ENCODE measurements around the gene NUDT1. TPM values are rescaled to one million over a fixed set of nuclear protein-coding genes. Genes with fewer than 3 reads are reported as not detected.

NUDT1 gene
- total RNA-seq, 1 donor from 2014 or later = 12.3 TPM

DNA sequence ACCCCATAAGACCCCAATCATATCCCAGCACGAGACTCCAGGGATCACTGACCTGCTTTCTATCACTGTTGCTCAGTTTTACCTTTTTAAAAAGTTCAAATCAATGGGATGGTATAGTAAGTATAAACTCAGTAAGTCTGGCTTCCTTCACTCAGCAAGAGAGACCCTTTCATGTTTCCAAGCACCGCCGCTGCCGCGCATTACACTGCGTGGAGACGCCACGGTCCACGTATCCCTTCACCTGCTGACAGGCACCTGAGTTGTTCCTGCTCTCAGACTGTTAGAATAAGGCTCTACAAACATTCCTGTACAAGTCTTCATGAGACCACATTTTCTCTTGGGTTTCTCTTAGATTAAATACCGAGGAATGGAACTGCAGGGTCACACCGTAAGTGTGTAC lies 37.6 kb upstream of the NUDT1 start:
- DNase-seq (ENCODE audit: extremely low read depth, low read depth, low spot score) = no peak

DNA sequence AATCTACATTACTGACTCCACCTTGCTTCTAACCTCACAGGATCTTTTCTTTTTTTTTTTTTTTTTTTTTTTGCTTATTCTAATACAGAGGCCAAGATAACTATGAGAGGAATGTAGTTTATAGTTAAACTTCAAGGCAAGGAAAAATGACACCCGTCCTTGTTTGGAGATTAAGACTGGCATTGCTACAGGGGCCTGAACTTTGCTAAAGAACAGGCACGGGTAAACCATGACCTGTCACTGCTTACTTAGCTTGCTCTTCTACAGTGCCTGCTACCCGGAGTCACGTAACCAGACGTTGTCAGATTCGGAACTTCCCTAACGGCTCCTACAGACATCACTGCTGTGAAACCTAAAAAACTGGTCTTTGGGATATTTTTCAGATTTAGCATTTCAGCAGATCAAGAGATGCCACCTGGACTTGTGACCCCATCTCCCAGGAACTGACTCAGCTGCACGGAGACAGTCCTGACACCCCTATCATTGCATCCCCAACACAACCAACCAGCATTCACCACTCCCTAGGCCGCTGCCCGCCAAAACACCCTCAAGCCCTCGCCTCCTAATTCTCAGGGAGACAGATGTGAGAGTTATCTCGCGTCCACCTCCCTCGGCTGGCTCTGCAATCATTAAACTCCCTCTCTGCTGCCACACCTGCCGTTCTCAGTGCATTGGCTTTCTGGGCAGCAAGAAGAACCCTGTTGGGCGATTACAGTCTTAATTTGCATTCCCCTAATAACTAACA lies 36.8 kb upstream of the NUDT1 start:
- DNase-seq (ENCODE audit: extremely low read depth, low read depth, low spot score) = no peak

DNA sequence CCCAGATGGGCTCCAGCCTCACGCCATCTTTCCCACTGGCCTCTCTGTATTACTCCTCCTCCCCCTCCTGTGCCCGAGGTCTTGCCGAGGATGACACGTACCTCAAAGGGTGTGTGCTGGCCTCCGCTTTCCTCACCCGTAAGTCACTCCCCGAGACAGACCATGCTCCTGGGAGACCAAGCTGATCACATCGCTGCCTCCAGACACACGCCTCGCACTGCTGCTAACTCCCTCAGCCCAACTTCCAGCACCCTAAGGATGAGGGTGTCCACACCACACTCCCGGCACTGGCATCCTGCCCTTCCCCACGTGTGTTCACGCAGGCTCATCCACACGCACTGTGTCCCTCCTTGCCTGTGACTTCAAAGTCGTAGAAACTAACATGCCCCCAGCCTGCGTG lies 33.3 kb upstream of the NUDT1 start:
- no peak for DNase-seq (ENCODE audit: extremely low read depth, low read depth, low spot score)

DNA sequence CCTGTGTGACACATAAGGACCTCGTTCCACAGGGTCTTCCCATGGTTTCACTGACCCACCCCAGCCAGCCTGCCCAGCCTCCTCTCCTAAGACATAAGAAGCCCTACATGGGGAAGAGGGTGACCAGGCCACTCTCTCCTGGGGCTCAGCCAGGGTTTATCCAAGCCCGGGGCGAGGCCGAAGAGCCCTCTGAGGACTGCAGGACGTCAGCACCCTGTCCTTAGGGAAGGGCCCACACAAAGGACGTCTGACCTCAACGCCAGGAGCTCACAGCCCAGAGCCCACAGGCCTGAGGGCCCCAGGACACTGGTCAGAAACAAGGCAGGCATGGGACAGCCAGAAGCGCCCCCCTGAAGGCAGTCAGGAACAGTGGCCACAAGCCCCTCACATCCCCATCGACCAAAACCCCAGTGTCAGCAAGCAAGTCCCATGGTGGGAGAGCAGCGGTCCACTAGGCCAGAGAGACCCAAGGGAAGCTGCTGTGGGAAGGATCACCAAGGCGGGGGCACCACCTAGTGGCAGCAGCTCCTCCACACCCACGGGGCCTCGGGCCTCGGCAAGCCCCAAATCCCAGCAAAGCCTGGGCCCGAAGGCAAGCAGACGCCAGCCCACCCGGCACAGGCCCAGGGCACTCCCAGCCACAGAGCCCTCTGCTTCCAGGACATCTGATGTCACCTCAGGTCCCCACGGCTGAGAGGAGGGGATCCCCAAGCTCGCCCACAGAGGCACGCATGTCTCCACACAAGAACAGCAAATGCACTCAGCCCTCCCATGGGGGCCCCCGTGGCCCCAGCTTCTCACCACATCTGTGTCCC lies 32.7 kb upstream of the NUDT1 start:
- no peak for DNase-seq (ENCODE audit: extremely low read depth, low read depth, low spot score)

DNA sequence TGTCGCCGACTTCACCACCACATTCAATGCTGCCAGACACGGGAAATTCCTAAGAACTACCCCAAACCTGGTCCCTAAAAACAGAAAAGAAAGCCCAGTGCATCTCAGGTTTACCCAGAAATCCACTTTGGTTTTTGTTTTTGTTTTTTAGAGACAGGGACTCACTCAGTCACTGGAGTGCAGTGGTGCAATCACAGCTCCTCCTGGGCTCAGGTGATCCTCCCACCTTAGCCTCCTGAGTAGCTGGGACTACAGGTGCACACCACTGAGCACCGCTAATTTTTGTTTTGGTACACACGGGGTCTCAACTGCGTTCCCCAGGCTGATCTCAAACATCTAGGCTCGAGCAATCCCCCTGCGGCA lies 32.1 kb upstream of the NUDT1 start:
- no peak for DNase-seq (ENCODE audit: extremely low read depth, low read depth, low spot score)

DNA sequence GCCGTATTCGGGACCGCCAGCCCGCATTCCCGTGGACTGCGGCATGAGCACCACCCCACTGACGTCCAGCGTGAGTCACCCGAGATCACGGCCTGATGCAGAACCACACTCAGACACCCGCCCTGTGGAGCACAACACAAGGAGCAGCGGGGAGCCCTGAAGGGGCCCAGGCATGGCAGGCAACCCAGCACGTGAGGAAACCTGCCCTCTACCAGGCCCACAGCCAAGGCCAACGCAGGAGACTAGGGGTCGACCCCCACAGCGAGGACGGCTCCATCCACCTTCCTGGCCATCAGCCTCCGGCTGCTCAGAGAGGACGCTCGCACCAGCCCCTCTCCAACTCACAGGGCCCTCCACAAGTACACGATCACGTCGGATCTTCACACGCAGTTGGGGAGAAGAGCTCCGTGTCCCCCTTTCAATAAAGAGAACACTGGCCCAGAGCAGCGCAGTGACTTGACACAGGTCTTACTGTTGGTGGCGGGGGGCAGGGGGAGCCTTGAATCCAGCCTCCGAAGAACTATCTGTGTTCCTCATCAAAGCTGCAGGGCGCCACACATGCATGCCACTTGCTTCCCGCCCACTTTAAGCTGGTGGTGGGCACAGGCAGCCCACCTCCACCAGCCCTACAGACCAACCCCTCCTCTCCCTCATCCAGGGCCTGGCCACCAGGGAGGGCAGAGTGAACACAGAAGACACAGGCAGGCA lies 31.3 kb upstream of the NUDT1 start:
- no peak for DNase-seq (ENCODE audit: extremely low read depth, low read depth, low spot score)

DNA sequence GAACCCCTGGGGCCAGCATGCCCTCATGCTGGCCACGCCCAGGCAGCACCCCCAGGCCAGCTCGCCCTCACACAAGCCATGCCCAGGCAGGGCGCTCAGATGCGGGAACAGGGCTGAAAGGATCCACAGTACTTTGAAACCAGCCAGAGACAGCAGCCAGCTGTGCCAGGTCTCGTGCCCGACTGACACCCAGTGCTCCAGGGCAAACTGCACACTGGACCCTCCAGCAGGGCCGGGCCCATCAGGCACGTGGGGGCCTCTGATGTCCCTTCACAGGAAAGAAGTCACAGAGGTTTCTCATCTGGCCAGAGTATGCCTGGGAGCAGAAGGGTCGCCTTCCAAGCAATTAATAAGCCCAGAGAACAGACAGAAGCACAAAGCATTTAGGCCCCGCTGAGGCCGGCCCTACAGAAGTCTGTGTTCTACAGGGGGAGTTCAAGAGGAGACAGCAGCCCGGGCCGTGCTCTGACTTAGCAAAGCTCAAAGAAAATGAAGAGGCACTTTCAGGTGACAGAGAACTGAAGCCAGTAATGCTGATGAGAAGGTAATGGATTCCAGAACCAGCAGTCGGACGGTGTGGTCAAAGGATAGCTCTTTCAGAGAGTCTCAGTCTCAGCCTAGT lies 30.7 kb upstream of the NUDT1 start:
- no peak for DNase-seq (ENCODE audit: extremely low read depth, low read depth, low spot score)

DNA sequence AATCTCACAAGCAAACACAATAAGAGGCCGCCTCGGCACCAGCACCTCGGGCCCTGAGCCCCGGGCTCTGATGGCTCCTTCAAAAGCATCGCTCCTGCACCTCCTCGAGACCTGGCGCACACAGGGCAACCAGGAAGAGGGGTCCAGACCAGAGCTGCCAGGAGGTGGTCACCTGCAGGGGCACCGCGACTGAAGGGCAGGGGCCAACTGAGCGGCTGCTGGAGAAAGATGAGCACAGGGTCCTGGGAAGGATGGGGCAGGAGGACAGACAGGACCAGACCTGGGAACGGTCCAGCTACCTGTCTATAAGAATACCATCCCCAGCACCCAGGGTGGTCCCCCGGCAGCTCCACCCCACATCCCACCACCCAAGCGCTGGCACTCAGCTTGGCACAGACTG lies 30.1 kb upstream of the NUDT1 start:
- DNase-seq (ENCODE audit: extremely low read depth, low read depth, low spot score) = no peak

DNA sequence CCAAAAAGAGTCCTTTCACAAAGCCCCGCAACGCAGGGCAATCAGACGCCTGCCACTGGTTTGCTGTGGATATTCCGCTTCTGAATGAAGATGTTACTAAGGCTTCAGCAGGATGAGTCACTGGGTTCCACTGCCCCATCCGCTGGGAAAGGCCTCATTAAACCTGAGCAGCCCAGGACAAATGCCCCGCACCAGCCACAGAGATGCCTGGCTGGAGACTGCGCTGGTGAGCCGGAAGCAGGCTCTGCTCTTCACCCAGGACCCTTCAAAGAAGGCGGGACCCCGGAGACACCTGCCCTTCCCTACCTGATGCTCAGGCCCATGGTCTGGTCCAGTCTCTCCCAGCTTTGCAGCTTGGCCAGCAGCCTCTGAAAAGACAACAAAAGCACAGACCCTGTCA lies 29.1 kb upstream of the NUDT1 start:
- no peak for DNase-seq (ENCODE audit: extremely low read depth, low read depth, low spot score)

DNA sequence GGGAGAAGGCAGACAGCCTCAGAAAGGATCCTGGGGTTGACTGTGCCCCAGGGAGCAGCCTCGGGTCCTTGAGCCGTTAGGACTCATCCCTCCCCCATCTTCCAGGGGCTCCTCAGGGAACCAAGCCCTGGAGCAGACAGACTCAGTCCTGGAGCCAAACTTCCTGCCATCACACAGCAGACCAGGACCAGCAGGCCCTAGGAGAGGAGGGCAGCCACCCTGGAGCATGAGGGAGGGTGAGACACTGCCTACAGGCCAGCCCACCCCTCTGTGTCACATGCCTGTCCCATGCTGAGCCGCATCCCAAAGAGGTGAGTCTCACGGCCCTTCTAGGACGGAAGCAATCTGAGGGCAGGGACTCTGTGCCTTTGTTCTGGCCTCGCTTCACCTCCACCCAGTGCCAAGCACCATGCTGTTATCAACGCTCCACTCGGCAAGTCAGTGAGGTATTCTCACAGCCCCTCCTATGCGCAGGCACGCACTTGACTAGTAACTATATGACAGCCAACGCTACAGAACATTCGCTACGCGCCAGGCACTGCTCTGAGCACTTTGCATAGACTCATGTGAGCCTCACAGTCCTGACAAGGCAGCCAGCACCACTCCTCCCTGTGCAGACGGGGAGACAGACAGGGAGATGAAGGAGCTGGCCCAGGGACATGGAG lies 28.3 kb upstream of the NUDT1 start:
- no peak for DNase-seq (ENCODE audit: extremely low read depth, low read depth, low spot score)

DNA sequence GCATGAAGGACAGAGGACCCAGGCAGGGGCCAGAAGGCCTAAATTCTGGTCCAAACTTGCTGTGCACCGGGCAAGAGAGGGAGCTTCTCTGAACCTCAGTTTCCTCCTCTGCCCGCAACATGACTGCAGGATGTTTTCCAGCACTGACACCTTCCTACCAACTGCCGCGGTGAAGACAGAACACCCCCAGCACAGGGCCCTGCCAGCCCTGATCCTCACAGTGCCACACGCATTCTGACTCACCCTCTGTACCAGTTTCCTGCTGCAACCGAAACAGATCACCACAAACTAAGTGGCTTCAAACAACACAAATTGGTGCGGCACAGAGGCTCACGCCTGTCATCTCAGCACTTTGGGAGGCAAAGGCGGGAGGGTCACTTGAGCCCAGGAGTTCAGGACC lies 27.4 kb upstream of the NUDT1 start:
- no peak for DNase-seq (ENCODE audit: extremely low read depth, low read depth, low spot score)

DNA sequence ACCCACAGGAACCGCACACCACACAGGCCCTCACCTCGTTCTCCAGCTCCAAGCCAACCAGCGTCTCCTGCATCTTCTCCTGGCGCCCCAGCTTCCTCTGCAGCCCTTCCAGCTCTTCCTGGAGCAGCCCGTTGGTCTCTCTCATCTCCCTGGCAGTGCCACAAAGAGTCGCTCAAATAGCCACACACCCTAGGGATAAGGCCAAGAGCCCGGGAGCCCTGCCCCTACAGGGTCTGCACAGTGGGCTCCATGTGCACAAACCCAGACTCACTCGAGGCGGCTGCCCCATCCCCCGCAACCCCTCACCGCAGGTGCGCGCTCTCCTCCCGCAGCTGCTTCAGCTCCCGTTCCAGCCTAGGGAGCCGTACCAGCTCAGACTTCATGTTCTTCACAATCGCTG lies 26.2 kb upstream of the NUDT1 start:
- no peak for DNase-seq (ENCODE audit: extremely low read depth, low read depth, low spot score)

DNA sequence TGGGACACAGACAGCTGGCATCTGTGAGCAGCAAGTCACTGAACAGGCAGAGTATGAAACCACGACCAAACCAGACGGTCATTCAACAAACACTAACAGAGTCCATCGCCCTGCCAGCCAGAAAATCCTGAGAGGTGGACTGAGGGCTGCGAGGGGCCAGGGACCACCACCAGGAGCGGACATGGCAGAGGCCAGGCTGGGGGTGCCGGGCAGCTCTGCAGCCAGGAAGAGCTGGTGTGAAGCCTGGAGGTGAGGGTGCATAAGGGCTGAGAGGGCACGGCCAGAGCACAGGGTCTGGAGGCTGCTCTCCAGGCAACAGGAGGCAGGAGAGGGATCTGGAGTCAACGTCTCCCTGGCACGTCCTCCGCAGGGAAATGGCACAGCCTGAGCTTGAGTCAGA lies 24.8 kb upstream of the NUDT1 start:
- no peak for DNase-seq (ENCODE audit: extremely low read depth, low read depth, low spot score)

DNA sequence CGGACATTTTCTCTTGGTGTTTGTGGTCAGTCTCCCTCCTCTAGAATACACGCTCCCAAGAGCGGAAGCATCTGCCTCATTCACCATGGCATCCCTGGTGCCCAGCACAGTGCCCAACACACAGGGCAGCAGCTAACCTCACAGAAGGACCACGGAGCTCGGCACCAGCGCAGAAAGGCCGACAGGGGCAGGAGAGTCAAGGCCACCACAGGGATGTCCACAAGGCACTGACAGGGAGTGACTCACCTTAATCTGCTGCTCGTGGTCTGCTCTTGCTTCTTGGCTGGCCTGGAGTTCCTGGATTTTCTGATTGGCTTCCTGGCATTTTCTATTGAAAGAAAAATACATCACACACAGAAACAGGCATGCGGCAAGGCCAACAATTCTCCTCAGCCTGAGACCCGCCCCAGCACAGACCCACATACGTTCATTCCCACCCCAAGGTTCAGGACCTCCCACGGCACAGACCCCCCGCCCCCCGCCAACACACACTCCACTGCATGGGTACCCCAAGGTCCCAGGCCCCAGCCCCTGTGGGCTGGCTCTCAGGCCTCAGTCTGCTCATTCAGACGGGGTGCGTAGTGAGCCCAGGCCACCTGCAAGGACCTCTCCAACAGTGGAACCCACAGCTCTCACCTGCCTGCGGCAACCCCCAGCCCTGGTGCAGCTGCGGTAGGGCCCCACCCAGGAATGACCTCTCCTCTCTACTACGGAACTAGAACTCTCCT lies 24.1 kb upstream of the NUDT1 start:
- no peak for DNase-seq (ENCODE audit: extremely low read depth, low read depth, low spot score)

DNA sequence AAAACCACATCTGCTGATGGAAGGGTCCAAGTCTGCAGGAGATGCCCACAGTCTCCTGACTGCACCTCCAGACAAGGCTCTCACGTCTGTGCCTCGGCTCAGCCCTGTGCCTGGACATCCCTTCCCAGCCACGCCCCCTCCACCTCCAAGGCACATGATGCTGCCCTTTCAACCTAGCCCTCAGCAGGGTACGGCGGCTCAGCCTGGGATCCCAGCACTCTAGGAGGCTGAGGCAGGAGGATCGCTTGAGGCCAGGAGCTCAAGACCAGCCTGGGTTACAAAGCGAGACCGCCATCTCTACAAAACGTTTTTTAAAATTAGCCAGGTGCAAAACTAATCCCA lies 23.6 kb upstream of the NUDT1 start:
- no peak for DNase-seq (ENCODE audit: extremely low read depth, low read depth, low spot score)

DNA sequence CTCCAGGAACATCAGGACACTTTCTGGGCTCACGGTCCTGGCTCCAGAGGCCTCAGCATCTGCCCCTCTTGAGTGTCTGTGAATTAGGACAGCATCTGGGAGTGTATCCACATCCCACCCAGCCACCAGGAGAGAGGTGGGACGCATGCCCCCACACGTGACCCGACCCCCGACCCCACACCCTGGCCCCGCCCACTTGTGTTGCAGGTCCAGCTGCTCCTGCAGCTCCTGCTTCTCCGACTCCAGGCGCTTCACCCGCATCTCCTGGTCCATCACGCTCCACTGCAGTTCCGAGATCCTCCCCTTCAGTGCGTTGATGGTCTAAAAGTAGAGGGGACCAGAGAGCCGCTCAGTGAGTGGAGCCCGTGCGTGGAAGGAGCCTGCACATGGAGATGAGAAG lies 22.9 kb upstream of the NUDT1 start:
- no peak for DNase-seq (ENCODE audit: extremely low read depth, low read depth, low spot score)

DNA sequence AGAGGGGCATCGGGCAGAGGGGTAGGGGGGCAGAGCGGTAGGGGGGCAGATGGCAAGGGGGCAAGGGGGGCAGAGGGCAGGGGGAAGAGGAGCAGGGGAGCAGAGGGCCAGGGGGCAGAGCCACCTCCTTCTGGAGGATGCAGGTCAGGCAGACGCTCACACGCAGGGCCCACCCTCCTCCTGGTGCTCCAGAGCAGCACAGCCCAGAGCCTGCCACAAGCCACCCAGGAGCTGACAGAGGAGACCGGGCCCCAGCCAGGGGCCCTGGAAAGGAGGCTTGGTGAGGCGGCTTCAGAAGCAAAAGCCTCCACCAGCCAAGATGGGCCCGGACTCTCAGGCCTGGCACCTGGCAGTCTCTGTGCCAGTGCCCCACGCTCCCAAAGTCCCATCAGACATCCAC lies 22.4 kb upstream of the NUDT1 start:
- DNase-seq (ENCODE audit: extremely low read depth, low read depth, low spot score) = no peak

DNA sequence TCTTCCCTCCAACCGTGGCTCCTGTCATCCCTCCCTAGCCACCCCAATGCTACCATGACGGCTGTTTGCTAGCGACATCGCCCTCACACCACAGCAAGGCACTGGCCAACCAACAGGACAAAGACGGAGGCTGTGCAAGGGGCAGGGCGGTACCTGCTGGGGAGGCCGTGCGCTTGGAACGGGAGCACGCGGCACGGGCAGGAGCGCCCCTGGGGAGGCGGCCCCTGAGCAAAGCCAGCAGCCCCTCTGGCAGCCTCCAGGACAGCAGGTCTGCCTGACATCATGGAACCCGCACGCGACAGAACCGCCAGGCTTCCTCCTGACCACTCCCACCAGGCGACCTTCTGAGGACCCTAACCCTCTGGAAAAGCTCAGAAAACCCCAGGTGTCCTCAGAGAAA lies 22.0 kb upstream of the NUDT1 start:
- DNase-seq (ENCODE audit: extremely low read depth, low read depth, low spot score) = no peak

DNA sequence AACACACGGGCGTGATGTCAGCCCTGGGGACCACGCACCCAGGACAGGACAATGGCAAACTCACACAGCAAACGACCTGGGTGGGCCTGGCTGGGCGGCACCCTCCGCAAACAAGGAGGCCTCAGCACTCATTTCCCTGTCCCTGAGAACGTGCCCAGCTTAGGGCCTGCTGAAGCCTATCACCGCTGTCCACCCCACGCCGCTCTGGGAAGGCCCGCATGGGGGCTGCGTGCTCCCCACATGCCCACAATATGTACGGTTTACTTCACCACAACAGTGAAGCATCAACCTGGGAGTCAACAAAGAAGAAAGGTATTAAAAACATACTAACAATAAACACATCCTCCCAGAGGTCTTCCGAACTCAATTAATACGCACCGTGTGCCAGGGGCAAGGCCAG lies 21.5 kb upstream of the NUDT1 start:
- DNase-seq (ENCODE audit: extremely low read depth, low read depth, low spot score) = no peak

DNA sequence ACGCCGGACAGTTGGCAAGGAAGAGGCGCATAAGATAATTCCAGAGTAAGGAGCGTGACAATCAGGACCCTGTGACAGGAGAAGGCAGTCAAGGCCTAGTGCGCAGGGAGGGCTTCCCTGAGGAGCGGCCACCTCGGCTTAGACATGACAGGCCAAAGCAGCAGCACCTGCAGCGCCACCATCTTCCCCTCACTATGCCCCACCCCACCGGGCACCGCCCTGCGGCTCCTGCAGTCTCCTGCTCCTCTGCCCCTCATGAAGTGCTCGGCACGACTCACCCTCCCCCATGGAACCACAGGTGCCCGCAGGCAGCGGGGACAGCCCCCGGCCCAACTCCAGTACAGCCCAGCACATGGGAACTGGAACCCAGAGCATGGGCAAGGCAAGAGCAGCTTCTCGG lies 21.1 kb upstream of the NUDT1 start:
- DNase-seq (ENCODE audit: extremely low read depth, low read depth, low spot score) = no peak

Data from glomerular endothelial cell (primary cell).